Epithelial cell of esophagus (primary cell): ENCODE data around the gene TBX5.
"Not testable (repeated sequence)": the region's sequence is repeated elsewhere in the genome, so short reads cannot be mapped to it uniquely, and the experiment has no call there.

ENCODE experiments used
- DNase-seq: peaks from one replicate; pipeline ENCODE4 v3.0.0; 2010; ENCODE audit warnings: low read depth
- H3K4me3 ChIP-seq: 2 replicates; pipeline ENCODE4 v1.5.1; 2011; ENCODE audit warnings: mild to moderate bottlenecking, low read length, control low read depth
- TF ChIP-seq, protein P1 (sequence below): IDR thresholded peaks from 2 replicates; pipeline ENCODE4 v1.5.1; 2011; ENCODE audit warnings: low read depth, mild to moderate bottlenecking, low read length, control low read depth, inconsistent platforms; ENCODE audit not compliant: insufficient read depth; ENCODE audit errors: missing control alignments

The TBX5 gene

DNA sequence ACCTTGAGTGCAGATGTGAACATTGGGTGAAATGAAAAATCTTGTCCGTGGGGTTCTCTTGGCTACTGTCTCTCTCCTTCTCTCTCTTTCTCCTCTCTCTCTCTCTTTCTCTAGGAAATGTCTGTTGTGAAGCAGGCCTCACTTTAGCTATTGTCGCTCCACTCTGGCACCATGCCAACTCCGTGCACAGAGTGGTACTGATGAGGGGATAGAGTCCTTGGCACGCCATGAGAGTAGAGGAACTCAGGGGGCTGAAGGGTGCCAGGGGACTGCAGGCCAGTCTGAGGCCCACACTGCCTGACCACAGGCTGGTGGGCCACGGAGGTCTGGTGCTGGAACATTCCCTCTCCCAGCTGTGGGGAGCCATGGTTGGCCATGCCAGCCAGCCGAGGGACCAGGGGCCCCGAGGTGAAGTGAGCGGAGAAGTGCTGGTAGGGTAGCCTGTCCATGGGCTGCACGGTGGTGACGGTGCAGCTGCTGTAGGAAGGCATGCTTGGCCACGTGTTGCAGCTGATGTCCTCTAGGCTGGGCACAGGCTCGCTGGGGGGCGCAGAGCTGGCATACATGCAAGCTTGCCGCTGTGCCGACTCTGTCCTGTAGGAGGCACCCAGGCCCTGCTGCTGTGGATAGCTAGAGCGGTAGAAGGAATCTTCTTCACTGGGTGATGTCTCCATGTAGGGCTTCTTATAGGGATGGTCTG lies 50.4 kb downstream of the TBX5 start:
- no peak overlapping the region for H3K4me3 ChIP-seq
- TF ChIP-seq, protein P1, sequence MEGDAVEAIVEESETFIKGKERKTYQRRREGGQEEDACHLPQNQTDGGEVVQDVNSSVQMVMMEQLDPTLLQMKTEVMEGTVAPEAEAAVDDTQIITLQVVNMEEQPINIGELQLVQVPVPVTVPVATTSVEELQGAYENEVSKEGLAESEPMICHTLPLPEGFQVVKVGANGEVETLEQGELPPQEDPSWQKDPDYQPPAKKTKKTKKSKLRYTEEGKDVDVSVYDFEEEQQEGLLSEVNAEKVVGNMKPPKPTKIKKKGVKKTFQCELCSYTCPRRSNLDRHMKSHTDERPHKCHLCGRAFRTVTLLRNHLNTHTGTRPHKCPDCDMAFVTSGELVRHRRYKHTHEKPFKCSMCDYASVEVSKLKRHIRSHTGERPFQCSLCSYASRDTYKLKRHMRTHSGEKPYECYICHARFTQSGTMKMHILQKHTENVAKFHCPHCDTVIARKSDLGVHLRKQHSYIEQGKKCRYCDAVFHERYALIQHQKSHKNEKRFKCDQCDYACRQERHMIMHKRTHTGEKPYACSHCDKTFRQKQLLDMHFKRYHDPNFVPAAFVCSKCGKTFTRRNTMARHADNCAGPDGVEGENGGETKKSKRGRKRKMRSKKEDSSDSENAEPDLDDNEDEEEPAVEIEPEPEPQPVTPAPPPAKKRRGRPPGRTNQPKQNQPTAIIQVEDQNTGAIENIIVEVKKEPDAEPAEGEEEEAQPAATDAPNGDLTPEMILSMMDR, result no peak
- DNase-seq, result no peak

DNA sequence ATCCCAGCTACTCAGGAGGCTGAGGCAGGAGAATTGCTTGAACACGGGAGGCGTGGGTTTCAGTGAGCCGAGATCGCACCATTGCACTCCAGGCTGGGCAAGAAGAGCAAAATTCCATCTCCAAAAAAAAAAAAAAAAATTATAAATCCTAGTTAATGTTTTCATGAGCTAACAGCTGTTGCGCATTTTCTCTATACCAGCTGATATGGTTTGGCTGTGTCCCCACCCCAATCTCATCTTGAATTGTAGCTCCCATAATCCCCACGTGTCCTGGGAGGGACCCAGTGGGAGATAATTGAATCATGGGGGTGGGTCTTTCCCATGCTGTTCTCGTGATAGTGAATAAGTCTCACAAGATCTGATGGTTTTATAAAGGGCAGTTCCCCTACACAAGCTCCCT lies 56.7 kb downstream of the TBX5 start:
- not testable (repeated sequence) for DNase-seq, H3K4me3 ChIP-seq

DNA sequence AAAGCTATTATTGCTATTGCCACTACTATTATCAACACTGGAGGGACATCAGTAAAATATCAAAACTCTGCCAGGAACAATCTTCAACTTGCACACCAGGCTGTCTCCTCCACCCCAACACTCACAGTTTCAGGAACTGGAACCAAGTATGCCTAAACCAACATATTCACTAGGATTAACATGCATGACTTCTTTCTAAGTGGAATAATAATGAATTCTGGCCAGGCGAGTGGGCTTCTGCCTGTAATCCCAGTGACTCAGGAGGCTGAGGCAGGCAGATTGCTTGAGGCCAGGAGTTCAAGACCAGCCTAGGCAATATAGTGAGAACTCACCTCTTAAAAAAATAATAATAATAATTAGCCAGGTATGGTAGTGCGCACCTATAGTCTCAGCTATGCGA lies 58.1 kb downstream of the TBX5 start:
- TF ChIP-seq, protein P1, result no peak
- no peak for DNase-seq
- H3K4me3 ChIP-seq, result no peak overlapping the region

DNA sequence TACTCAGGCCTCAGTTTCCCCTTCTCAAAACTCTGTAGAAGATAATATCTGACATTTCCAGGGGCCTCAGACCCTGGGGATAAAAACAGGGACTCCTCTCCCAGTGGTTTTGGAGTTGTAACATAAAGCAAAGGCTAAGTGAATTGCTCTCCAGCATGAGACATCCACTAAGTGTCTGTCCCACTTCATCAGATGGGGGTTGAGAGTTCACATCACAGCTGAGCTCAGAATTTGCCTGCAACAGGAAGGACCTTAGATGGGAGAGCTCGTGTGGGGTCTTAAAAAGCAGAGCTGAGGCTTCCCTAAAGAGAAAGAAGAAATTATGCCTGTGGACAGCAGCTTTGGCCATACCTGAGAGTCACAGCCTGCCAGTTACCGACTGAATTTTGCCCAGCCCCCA lies 61.1 kb downstream of the TBX5 start:
- DNase-seq, result no peak
- TF ChIP-seq, protein P1, result no peak
- no peak overlapping the region for H3K4me3 ChIP-seq

DNA sequence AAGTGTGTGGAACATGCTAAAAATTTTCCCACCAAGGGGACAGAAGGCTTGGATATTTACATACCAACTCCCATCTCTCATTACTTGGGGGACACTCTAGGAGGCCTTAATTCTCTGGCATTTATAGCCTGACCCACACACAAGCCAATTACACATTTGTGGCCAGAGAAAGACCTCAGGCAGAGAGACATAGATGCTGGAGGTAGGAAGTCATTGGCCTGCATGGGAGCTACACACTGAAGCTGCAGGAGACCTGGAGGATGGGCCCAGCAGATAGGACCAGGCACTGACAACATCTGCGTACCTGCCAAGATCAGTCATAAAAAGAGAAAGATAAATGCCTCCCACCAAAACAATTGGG lies 61.7 kb downstream of the TBX5 start:
- no peak overlapping the region for H3K4me3 ChIP-seq
- DNase-seq, result no peak
- TF ChIP-seq, protein P1, result no peak

DNA sequence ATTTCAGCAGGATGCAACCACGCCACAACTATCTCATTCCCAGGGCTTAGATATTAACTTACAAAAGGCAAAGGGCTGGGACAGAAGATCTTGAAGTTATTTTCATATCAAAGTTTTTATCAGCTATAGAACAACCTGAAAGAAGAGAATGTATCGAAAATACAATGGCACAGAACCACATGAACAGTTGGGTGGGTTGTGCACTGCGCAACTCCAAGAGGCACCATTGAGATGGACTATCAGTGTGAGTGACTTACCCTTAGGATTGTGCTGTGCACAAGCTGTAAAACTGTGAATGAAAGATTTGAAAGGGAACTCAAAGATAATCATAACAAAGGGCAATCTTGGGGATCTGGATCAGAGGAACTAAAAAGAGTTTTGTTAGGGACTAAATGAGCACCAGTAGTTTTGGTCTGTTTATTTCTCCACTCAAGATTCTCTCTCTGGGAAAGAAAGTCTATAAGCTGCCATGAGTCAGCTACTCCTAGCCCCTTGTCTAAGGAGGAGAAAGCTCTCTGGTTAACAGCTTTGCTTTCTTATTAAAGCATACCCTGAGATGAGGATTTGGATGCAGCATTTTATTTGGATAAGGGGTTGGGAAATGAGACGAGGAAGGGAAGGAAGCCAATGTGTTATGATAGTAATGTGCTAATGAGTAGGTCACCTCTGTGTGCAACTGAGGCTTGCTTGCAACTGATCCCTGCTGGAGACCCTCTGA lies 62.2 kb downstream of the TBX5 start:
- no peak for DNase-seq
- TF ChIP-seq, protein P1, result no peak
- no peak overlapping the region for H3K4me3 ChIP-seq

DNA sequence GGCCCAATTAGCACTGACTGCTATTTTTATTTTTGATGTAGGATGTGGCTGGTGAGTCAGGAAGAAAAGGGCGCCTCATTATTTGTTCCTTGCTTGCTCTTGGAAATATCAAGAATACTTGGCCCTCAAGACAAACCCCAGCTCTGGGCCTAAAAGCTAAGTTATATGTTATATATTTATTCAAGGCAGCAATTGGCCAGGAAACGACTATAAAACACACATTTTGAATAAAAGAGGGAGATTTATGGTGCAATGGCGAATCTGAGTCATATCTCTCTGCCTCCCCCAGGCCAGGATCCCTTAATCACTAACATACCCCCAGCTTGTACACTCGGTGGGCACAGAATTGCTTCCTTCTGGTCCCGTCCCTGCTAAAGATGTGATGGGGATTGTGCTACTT lies 63.3 kb downstream of the TBX5 start:
- H3K4me3 ChIP-seq, result no peak overlapping the region
- no peak for DNase-seq
- TF ChIP-seq, protein P1, result no peak
